Loucy (cell line): ENCODE data around the gene UNC13B.

Source experiments
- H2AFZ ChIP-seq: fragments of 200-600 bp; sonication (generic); 2 replicates; pipeline ENCODE4 v1.6.0; 2016; ENCODE audit warnings: antibody characterized with exemption, mild to moderate bottlenecking, low read length, moderate library complexity
- H3F3A ChIP-seq: fragments of 200-600 bp; 2 replicates; pipeline ENCODE4 v1.6.0; 2016; ENCODE audit warnings: antibody characterized with exemption, low read depth, mild to moderate bottlenecking
- H3K27me3 ChIP-seq: fragments of 200-600 bp; sonication (generic); 2 replicates; pipeline ENCODE4 v1.6.1; 2014; ENCODE audit warnings: low read length, mild to moderate bottlenecking; ENCODE audit not compliant: insufficient read depth, poor library complexity, severe bottlenecking
- H3K36me3 ChIP-seq: fragments of 200-600 bp; sonication (generic); 2 replicates; pipeline ENCODE4 v1.6.1; 2016; ENCODE audit warnings: low read length; ENCODE audit not compliant: insufficient read depth
- H3K4me1 ChIP-seq: fragments of 200-600 bp; sonication (generic); 2 replicates; pipeline ENCODE4 v1.5.1; 2014; ENCODE audit warnings: low read length, mild to moderate bottlenecking; ENCODE audit not compliant: insufficient read depth, poor library complexity, severe bottlenecking
- H3K4me2 ChIP-seq: fragments of 200-600 bp; sonication (generic); 2 replicates; pipeline ENCODE4 v1.6.0; 2014; ENCODE audit warnings: antibody characterized with exemption, low read length, low read depth, mild to moderate bottlenecking; ENCODE audit not compliant: poor library complexity, severe bottlenecking
- H3K4me3 ChIP-seq: fragments of 200-600 bp; sonication (generic); 2 replicates; pipeline ENCODE4 v1.5.1; 2014; ENCODE audit warnings: low read length, mild to moderate bottlenecking, mixed read lengths; ENCODE audit not compliant: poor library complexity, severe bottlenecking
- H3K79me2 ChIP-seq: fragments of 200-600 bp; sonication (generic); 2 replicates; pipeline ENCODE4 v1.6.1; 2014; ENCODE audit warnings: low read length; ENCODE audit not compliant: insufficient read depth
- H3K9ac ChIP-seq: fragments of 200-600 bp; sonication (generic); 2 replicates; pipeline ENCODE4 v1.6.0; 2014; ENCODE audit warnings: mild to moderate bottlenecking, low read depth, low read length, moderate library complexity; ENCODE audit not compliant: poor library complexity, severe bottlenecking
- H3K9me2 ChIP-seq: fragments of 200-600 bp; sonication (generic); replicated peaks from 2 replicates; pipeline ENCODE4 v1.6.1; 2016; ENCODE audit warnings: low read depth, low read length, mixed read lengths
- H3K9me3 ChIP-seq: fragments of 200-600 bp; sonication (generic); 2 replicates; pipeline ENCODE4 v1.6.1; 2014; ENCODE audit warnings: mild to moderate bottlenecking, antibody characterized with exemption, low read length, low read depth; ENCODE audit not compliant: insufficient read depth
- H4K20me1 ChIP-seq: fragments of 200-600 bp; sonication (generic); 2 replicates; pipeline ENCODE4 v1.6.0; 2014; ENCODE audit warnings: antibody characterized with exemption, low read length, mild to moderate bottlenecking; ENCODE audit not compliant: insufficient read depth, poor library complexity, severe bottlenecking
- CTCF ChIP-seq: fragments of 200-600 bp; sonication (generic); conservative IDR thresholded peaks from 2 replicates; pipeline ENCODE4 v1.5.1; 2014; ENCODE audit warnings: mild to moderate bottlenecking, antibody characterized with exemption, low read length
- EZH2phosphoT487 ChIP-seq: fragments of 200-600 bp; IDR thresholded peaks from 2 replicates; pipeline ENCODE4 v1.6.1; 2018; ENCODE audit warnings: antibody characterized with exemption, mild to moderate bottlenecking, moderate library complexity, borderline replicate concordance

The UNC13B gene

GRCh38 chr9:35370241-35370640 lies 208.4 kb downstream of the UNC13B start:
- Histone ChIP-seq H3K4me2 (no peak overlapping the region), H3K27me3 (no peaks in the 10 kb centered on the region), H3K4me3 (no peak overlapping the region), H3K79me2 (no peaks in the 10 kb centered on the region), H3K9me2 (no peaks in the 10 kb centered on the region), H3K4me1 (peaks cover 1% of the 10 kb centered on the region), H4K20me1 (no peaks in the 10 kb centered on the region), H3F3A (no peaks in the 10 kb centered on the region), H3K9me3 (no peaks in the 10 kb centered on the region), H2AFZ (no peak overlapping the region), H3K9ac (no peak overlapping the region), H3K36me3 (no peaks in the 10 kb centered on the region)
- TF ChIP-seq CTCF (no peak), EZH2phosphoT487 (no peak)

DNA sequence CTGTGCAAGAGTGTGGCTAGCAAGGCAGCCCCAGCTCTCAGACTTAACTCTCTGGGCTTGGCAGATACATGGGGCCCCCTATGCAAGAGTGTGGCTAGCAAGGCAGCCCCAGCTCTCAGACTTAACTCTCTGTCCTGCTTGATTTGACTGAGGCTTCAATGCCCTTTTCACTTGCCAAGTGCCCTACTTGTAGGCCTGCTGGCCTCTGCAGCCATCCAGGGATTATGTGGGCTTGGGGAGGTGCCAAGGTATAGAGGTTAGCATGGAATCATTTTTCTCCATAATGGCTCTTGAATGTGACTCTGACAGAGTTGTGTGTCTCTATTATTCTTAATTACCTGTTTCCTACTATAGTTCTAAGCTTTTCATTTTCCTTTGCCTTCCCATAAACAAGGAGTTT lies 212.6 kb downstream of the UNC13B start:
- Histone ChIP-seq H3K4me2 (no peak overlapping the region), H2AFZ (no peak overlapping the region), H3K9me2 (no peaks in the 10 kb centered on the region), H3K4me1 (no peaks in the 10 kb centered on the region), H3K4me3 (no peak overlapping the region), H3K27me3 (no peaks in the 10 kb centered on the region), H4K20me1 (no peaks in the 10 kb centered on the region), H3F3A (no peaks in the 10 kb centered on the region), H3K9ac (no peak overlapping the region), H3K9me3 (no peaks in the 10 kb centered on the region), H3K79me2 (no peaks in the 10 kb centered on the region), H3K36me3 (no peaks in the 10 kb centered on the region)
- TF ChIP-seq CTCF (no peak), EZH2phosphoT487 (no peak)

GRCh38 chr9:35374910-35375309 lies 213.1 kb downstream of the UNC13B start:
- no peaks in the 10 kb centered on the region for H3K9me2 ChIP-seq
- no peaks in the 10 kb centered on the region for H3K79me2 ChIP-seq
- H3K27me3 ChIP-seq = no peaks in the 10 kb centered on the region
- no peaks in the 10 kb centered on the region for H4K20me1 ChIP-seq
- no peak overlapping the region for H2AFZ ChIP-seq
- no peaks in the 10 kb centered on the region for H3K36me3 ChIP-seq
- no peak overlapping the region for H3K4me2 ChIP-seq
- no peaks in the 10 kb centered on the region for H3F3A ChIP-seq
- H3K9me3 ChIP-seq = no peaks in the 10 kb centered on the region
- H3K9ac ChIP-seq = no peak overlapping the region
- TF ChIP-seq CTCF (no peak), EZH2phosphoT487 (no peak)
- no peaks in the 10 kb centered on the region for H3K4me1 ChIP-seq
- H3K4me3 ChIP-seq = no peak overlapping the region
